ENCODE data around the gene CHCHD6. TPM values are rescaled to one million over a fixed set of nuclear protein-coding genes. Genes with fewer than 3 reads are reported as not detected.

The CHCHD6 gene
- total and polyA plus RNA-seq, 12 donors = 5.2 to 27.0 (median 10.2) TPM

DNA sequence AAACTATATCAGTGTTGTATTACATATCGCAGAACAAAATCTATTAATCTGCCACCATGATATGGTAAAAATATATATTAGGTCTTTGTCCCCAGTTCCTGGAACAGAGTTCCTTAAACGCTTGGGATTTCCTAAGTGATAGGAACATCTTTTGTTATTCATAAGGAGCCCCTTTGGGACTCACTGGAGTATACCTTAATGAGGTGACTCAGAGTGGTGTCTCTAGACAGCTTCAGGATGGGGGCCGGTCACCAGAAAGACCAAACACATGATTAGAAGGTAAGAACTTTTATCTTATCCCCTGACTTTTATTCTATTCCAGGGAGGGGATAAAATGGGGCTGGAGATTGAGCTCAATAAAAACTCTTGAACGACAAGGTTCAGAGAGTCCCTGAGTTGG is 12.3 kb upstream of the CHCHD6 start:
- TF ChIP-seq, protein P1, sequence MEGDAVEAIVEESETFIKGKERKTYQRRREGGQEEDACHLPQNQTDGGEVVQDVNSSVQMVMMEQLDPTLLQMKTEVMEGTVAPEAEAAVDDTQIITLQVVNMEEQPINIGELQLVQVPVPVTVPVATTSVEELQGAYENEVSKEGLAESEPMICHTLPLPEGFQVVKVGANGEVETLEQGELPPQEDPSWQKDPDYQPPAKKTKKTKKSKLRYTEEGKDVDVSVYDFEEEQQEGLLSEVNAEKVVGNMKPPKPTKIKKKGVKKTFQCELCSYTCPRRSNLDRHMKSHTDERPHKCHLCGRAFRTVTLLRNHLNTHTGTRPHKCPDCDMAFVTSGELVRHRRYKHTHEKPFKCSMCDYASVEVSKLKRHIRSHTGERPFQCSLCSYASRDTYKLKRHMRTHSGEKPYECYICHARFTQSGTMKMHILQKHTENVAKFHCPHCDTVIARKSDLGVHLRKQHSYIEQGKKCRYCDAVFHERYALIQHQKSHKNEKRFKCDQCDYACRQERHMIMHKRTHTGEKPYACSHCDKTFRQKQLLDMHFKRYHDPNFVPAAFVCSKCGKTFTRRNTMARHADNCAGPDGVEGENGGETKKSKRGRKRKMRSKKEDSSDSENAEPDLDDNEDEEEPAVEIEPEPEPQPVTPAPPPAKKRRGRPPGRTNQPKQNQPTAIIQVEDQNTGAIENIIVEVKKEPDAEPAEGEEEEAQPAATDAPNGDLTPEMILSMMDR (IDR thresholded peaks at IDR 0.05) = no peak
- H3K36me3 ChIP-seq = no peaks in the 10 kb centered on the region
- no peak overlapping the region for H3K4me3 ChIP-seq
- H3K9me3 ChIP-seq = no peaks in the 10 kb centered on the region
- 80 to 87% methylated on average over 4 of the region's 4 CpGs for WGBS, 2 donors
- intact Hi-C loops (cut with DNase I) = no loop called here
- ATAC-seq = no peak
- peaks cover 0 to 49% (median 26%) of the 10 kb centered on the region in 7 donors for H3K27me3 ChIP-seq
- no peak for DNase-seq
- no peak overlapping the region for H3K27ac ChIP-seq
- no peaks in the 10 kb centered on the region for H3K4me1 ChIP-seq

DNA sequence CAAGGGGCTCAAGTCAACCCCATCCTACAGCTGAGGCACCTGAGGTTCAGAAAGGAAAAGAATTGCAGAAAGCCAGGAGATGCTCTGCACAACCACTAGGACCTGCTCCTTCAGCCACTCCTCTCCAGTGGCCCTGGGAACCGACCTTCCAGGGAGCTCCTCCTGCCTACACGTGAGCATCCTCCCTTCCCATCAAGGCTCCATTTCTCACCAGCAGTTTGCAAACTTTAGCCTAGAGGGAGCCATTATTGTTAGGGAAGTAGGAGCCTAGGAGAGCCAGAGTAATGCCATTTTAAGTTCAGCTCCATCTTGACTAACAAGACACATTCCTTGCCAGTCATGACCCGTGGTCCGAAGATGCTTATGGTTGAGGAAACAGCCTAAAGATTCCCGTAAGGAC is 11.2 kb upstream of the CHCHD6 start:
- Histone ChIP-seq H3K27ac (no peak overlapping the region), H3K27me3 (peaks cover 0 to 49% (median 26%) of the 10 kb centered on the region in 7 donors), H3K4me3 (no peak overlapping the region), H3K4me1 (no peaks in the 10 kb centered on the region), H3K36me3 (no peaks in the 10 kb centered on the region), H3K9me3 (no peaks in the 10 kb centered on the region)
- intact Hi-C loops (cut with DNase I) = no loop called here
- no peak for DNase-seq
- ATAC-seq = no peak
- WGBS, 2 donors = 71 to 74% methylated on average over 5 of the region's 5 CpGs
- TF ChIP-seq, protein P1 (IDR thresholded peaks at IDR 0.05) = no peak

DNA sequence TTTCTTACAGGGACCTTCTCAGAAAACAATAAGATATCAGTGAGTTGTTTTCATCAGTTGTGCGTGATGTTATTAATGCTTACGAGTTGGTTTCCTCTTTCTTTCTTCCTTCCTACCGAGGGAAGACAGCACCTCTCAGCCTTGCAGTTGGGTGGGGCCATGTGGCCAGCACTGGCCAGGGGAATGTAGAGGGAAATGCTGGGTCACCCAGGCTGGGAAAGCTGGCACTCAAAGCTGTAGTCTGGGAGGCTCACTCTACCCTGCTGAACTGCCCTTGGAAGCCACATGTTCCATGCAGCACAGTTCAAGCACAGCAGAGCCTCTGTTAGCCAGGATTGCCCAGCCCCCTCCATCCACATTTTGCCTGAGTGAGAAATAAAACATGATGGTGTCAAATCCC is 10.1 kb upstream of the CHCHD6 start:
- H3K36me3 ChIP-seq = no peaks in the 10 kb centered on the region
- H3K27ac ChIP-seq = no peak overlapping the region
- intact Hi-C loops (cut with DNase I) = no loop called here
- no peaks in the 10 kb centered on the region for H3K9me3 ChIP-seq
- WGBS, 2 donors = 37 to 53% methylated on average over 3 of the region's 3 CpGs
- DNase-seq (no peak), ATAC-seq (no peak)
- no peaks in the 10 kb centered on the region for H3K4me1 ChIP-seq
- no peak overlapping the region for H3K4me3 ChIP-seq
- peaks cover 0 to 52% (median 30%) of the 10 kb centered on the region in 7 donors for H3K27me3 ChIP-seq
- TF ChIP-seq, protein P1 (IDR thresholded peaks at IDR 0.05) = no peak

DNA sequence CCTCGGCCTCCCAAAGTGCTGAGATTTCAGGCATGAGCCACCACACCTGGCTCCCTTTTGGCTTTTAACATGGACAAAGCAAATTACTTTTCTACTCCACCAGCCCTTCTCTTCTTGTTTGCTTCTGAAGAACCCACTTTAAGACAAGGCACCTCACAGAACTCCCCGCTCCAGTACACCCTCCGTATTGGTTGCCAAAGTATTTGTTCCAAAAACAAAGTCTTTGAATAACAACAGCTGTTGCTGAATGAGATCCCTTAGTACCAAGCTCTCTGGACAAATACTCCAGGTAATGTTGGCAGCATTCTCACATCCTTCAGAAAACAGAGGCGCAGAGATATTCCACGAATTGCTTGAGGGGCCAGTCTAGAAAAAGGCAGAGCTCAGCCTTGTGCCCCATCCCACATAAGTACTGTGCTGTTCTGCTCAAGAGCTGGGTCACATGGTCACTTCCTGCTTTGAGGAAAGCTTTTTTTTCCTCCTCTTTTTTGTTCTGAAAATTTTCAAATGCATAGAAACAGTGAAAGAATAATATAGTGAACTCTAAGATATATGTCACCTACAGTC is 7.3 kb upstream of the CHCHD6 start:
- TF ChIP-seq, protein P1 (IDR thresholded peaks at IDR 0.05) = no peak
- 69 to 78% methylated on average over 5 of the region's 5 CpGs for WGBS, 2 donors
- Histone ChIP-seq H3K27me3 (peaks cover 0 to 62% (median 33%) of the 10 kb centered on the region in 7 donors), H3K4me1 (no peaks in the 10 kb centered on the region), H3K27ac (no peak overlapping the region), H3K9me3 (peaks cover 0 to 5% (median 0%) of the 10 kb centered on the region in 11 donors), H3K36me3 (no peaks in the 10 kb centered on the region), H3K4me3 (no peak overlapping the region)
- intact Hi-C loops (cut with DNase I) = no loop called here
- DNase-seq (no peak), ATAC-seq (no peak)

Measured in heart right ventricle (tissue), 16 donors.